Stimulated activated effector memory CD8-positive, alpha-beta T cell treated with anti-CD3 and anti-CD28 coated beads, Interleukin-12 subunit alpha, Interleukin-12 subunit beta, amount 100 ng/mL, for 72 hours (primary cell): ENCODE results near the gene PLXNA3.

ENCODE experiments used
- ATAC-seq: fragments of 150-1000 bp; cut with Tn5 transposase; 2 replicates; pipeline ENCODE4 v1.10.0; 2021
- DNase-seq, 2 donors: peaks; one replicate each; pipeline ENCODE4 v3.0.0; 2021 to 2022; ENCODE audit warnings: low spot score in 2 of 2
- H3K27ac Mint-ChIP-seq: one replicate; pipeline ENCODE4 v1.8.0; 2022; ENCODE audit warnings: mild to moderate bottlenecking, mixed read lengths
- H3K36me3 Mint-ChIP-seq: one replicate; pipeline ENCODE4 v1.8.0; 2022; ENCODE audit warnings: mild to moderate bottlenecking, mixed read lengths
- H3K4me1 Mint-ChIP-seq: one replicate; pipeline ENCODE4 v1.8.0; 2022; ENCODE audit warnings: mixed read lengths
- H3K4me3 Mint-ChIP-seq: one replicate; pipeline ENCODE4 v1.8.0; 2022; ENCODE audit warnings: mild to moderate bottlenecking, mixed read lengths
- H3K9me3 Mint-ChIP-seq: one replicate; pipeline ENCODE4 v1.8.0; 2022; ENCODE audit warnings: mixed read lengths

PLXNA3 gene

GRCh38 chrX:154458116-154458953 is at the start of gene PLXNA3:
PLXNA3 (plus strand) TSS chrX:154458281; CDS start chrX:154460184, 1,903 bp downstream.
- Mint-ChIP-seq H3K27ac (peak within 1 kb of the TSS; percentile 95), H3K36me3 (peaks cover 41% of the 10 kb centered on the region), H3K4me1 (peaks cover 30% of the 10 kb centered on the region), H3K9me3 (no peaks in the 10 kb centered on the region), H3K4me3 (peak within 1 kb of the TSS; percentile 89)
- ATAC-seq (peak; percentile 83), DNase-seq (peak; percentile 69 to 83)

- peak overlapping the region; percentile 56 for H3K4me3 Mint-ChIP-seq
Observed at GRCh38 chrX:154408659-154409221, 49.3 kb upstream of the PLXNA3 start.

GRCh38 chrX:154409222-154409871 is 48.7 kb upstream of the PLXNA3 start, which contains the start of gene DNASE1L1:
DNASE1L1 (minus strand) TSS chrX:154409254; CDS start chrX:154405568, 3,686 bp downstream.
- peak within 1 kb of the TSS; percentile 56 for H3K4me3 Mint-ChIP-seq
- ATAC-seq (peak; percentile 23), DNase-seq (no peak)
- H3K4me1 Mint-ChIP-seq, result peaks cover 14% of the 10 kb centered on the region
- peaks cover 22% of the 10 kb centered on the region for H3K36me3 Mint-ChIP-seq
- H3K9me3 Mint-ChIP-seq, result no peaks in the 10 kb centered on the region
- peak within 1 kb of the TSS; percentile 74 for H3K27ac Mint-ChIP-seq

More at GRCh38 chrX:154408659-154409221, 49.3 kb upstream of the PLXNA3 start:
- Mint-ChIP-seq H3K4me1 (peaks cover 14% of the 10 kb centered on the region), H3K27ac (peak overlapping the region; percentile 74), H3K36me3 (peaks cover 19% of the 10 kb centered on the region), H3K9me3 (no peaks in the 10 kb centered on the region)
- ATAC-seq (no peak), DNase-seq (no peak)

GRCh38 chrX:154411981-154412340 is 46.1 kb upstream of the PLXNA3 start:
- H3K4me3 Mint-ChIP-seq, result peak overlapping the region; percentile 82
- peak in 1 of 2 donors; percentile 72 for DNase-seq
- peaks cover 14% of the 10 kb centered on the region for H3K4me1 Mint-ChIP-seq
- peak overlapping the region; percentile 86 for H3K27ac Mint-ChIP-seq
- peak; percentile 85 for ATAC-seq
- H3K36me3 Mint-ChIP-seq, result peaks cover 38% of the 10 kb centered on the region
- no peaks in the 10 kb centered on the region for H3K9me3 Mint-ChIP-seq

GRCh38 chrX:154412468-154412867 is 45.6 kb upstream of the PLXNA3 start:
- H3K9me3 Mint-ChIP-seq, result no peaks in the 10 kb centered on the region
- H3K4me3 Mint-ChIP-seq, result peak overlapping the region; percentile 82
- ATAC-seq, result peak; percentile 47
- H3K4me1 Mint-ChIP-seq, result peaks cover 14% of the 10 kb centered on the region
- peaks cover 38% of the 10 kb centered on the region for H3K36me3 Mint-ChIP-seq
- DNase-seq, result no peak
- H3K27ac Mint-ChIP-seq, result peak overlapping the region; percentile 86

GRCh38 chrX:154413142-154413541 is 44.9 kb upstream of the PLXNA3 start:
- no peak for DNase-seq
- no peak for ATAC-seq
- peak overlapping the region; percentile 86 for H3K27ac Mint-ChIP-seq
- peak overlapping the region; percentile 82 for H3K4me3 Mint-ChIP-seq
- H3K36me3 Mint-ChIP-seq, result peaks cover 38% of the 10 kb centered on the region
- peaks cover 14% of the 10 kb centered on the region for H3K4me1 Mint-ChIP-seq
- no peaks in the 10 kb centered on the region for H3K9me3 Mint-ChIP-seq

- H3K4me3 Mint-ChIP-seq, result no peak overlapping the region
Observed at GRCh38 chrX:154417157-154417556, 40.9 kb upstream of the PLXNA3 start.

GRCh38 chrX:154419189-154419588 is 38.9 kb upstream of the PLXNA3 start:
- ATAC-seq (no peak), DNase-seq (no peak)
- no peak overlapping the region for H3K4me3 Mint-ChIP-seq
- peak overlapping the region; percentile 54 for H3K27ac Mint-ChIP-seq
- H3K4me1 Mint-ChIP-seq, result no peaks in the 10 kb centered on the region
- H3K9me3 Mint-ChIP-seq, result no peaks in the 10 kb centered on the region
- peaks cover 16% of the 10 kb centered on the region for H3K36me3 Mint-ChIP-seq

More at GRCh38 chrX:154417157-154417556, 40.9 kb upstream of the PLXNA3 start:
- Mint-ChIP-seq H3K4me1 (peaks cover 6% of the 10 kb centered on the region), H3K36me3 (peaks cover 25% of the 10 kb centered on the region), H3K27ac (no peak overlapping the region), H3K9me3 (no peaks in the 10 kb centered on the region)
- ATAC-seq, result no peak
- DNase-seq, result no peak

GRCh38 chrX:154419688-154420401 is 38.2 kb upstream of the PLXNA3 start:
- ATAC-seq (no peak), DNase-seq (no peak)
- H3K4me1 Mint-ChIP-seq, result no peaks in the 10 kb centered on the region
- peaks cover 16% of the 10 kb centered on the region for H3K36me3 Mint-ChIP-seq
- H3K9me3 Mint-ChIP-seq, result no peaks in the 10 kb centered on the region
- peak overlapping the region; percentile 23 for H3K27ac Mint-ChIP-seq
- H3K4me3 Mint-ChIP-seq, result no peak overlapping the region

- Mint-ChIP-seq H3K9me3 (no peaks in the 10 kb centered on the region), H3K27ac (peak overlapping the region; percentile 23), H3K36me3 (peaks cover 11% of the 10 kb centered on the region), H3K4me3 (no peak overlapping the region), H3K4me1 (no peaks in the 10 kb centered on the region)
- no peak for ATAC-seq
- DNase-seq, result no peak
Observed at GRCh38 chrX:154420402-154420756, 37.7 kb upstream of the PLXNA3 start.

- Mint-ChIP-seq H3K9me3 (no peaks in the 10 kb centered on the region), H3K4me1 (peaks cover 29% of the 10 kb centered on the region), H3K36me3 (peaks cover 19% of the 10 kb centered on the region), H3K27ac (no peak overlapping the region), H3K4me3 (peak overlapping the region; percentile 77)
- DNase-seq (no peak), ATAC-seq (no peak)
Observed at GRCh38 chrX:154426916-154427770, 30.9 kb upstream of the PLXNA3 start.

- H3K36me3 Mint-ChIP-seq, result peaks cover 24% of the 10 kb centered on the region
Observed at GRCh38 chrX:154428176-154429171, 29.6 kb upstream of the PLXNA3 start, which contains the start of gene ATP6AP1. ATP6AP1 (plus strand) TSS chrX:154428677; CDS start chrX:154428693, 16 bp downstream.

GRCh38 chrX:154429711-154430110 is 28.4 kb upstream of the PLXNA3 start:
- DNase-seq, result no peak
- Mint-ChIP-seq H3K4me1 (peaks cover 29% of the 10 kb centered on the region), H3K27ac (peak overlapping the region; percentile 93), H3K36me3 (peaks cover 26% of the 10 kb centered on the region), H3K9me3 (no peaks in the 10 kb centered on the region), H3K4me3 (peak overlapping the region; percentile 77)
- ATAC-seq, result peak; percentile 61

More at GRCh38 chrX:154428176-154429171, 29.6 kb upstream of the PLXNA3 start, which contains the start of gene ATP6AP1:
- ATAC-seq (peak; percentile 99), DNase-seq (peak; percentile 73 to 88)
- no peaks in the 10 kb centered on the region for H3K9me3 Mint-ChIP-seq
- H3K27ac Mint-ChIP-seq, result peak within 1 kb of the TSS; percentile 93
- H3K4me3 Mint-ChIP-seq, result peak within 1 kb of the TSS; percentile 77
- peaks cover 29% of the 10 kb centered on the region for H3K4me1 Mint-ChIP-seq
